GM23248 (cell line): ENCODE results near the gene CFAP97D2.

Experiments
- EZH2 ChIP-seq: fragments of 200-600 bp; sonication (generic); IDR thresholded peaks from 2 replicates; pipeline ENCODE4 v1.6.1; 2018; ENCODE audit warnings: antibody characterized with exemption, mild to moderate bottlenecking; ENCODE audit not compliant: insufficient read depth, poor library complexity, severe bottlenecking
- EZH2phosphoT487 ChIP-seq: fragments of 200-600 bp; sonication (generic); IDR thresholded peaks from 2 replicates; pipeline ENCODE4 v1.6.1; 2018; ENCODE audit warnings: antibody characterized with exemption, moderate library complexity, mild to moderate bottlenecking, low read depth; ENCODE audit not compliant: insufficient read depth

DNA sequence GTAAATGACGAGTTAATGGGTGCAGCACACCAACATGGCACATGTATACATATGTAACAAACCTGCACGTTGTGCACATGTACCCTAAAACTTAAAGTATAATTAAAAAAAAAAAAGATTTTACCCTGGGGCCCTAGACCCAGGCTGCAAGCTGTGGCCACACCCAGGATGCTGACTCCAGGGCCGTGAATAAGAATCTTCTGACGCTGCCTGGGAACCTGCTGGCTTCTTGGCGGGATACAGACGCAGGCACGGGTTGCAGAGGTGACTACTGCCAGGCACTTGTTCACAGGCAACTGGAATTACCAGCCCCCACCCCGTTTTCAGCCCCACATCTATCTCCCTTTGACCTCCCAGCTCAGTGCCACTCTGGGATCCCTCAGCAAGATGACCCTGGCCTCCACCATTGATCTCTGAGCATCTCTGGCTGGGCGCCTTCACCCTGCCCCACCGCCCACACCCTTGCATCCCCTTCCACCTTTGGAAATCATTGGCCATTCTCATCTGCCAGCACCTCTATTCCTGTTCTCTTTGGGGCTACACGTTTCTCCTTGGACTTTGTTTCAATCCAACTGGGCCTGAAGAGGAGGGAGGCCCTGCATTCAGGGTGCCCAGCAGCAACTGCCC lies 21.1 kb upstream of the CFAP97D2 start:
- TF ChIP-seq EZH2 (no peak), EZH2phosphoT487 (no peak)
